H1 (cell line): ENCODE measurements around the gene NXPH1. TPM values are rescaled to one million over a fixed set of nuclear protein-coding genes. Genes with fewer than 3 reads are reported as not detected.

ENCODE experiments used
- CTCF ChIA-PET: fragments of 300-600 bp; sonication (Branson Sonifier 250); formaldehyde crosslinking; loops from one replicate; lab custom pipeline; 2021; ENCODE audit not compliant: partially characterized antibody; lab: Charles Lee
- POLR2A ChIA-PET: fragments of 300-600 bp; sonication (Branson Sonifier 250); formaldehyde crosslinking; loops from one replicate; lab custom pipeline; 2021; ENCODE audit warnings: inconsistent platforms; ENCODE audit not compliant: partially characterized antibody; lab: Charles Lee
- DNase-seq, 2 experiments: peaks; one replicate each; pipeline versions ENCODE4 v3.0.0 to v3.0.0-alpha.2; 2010 to 2022; ENCODE audit warnings: low spot score in 2 of 2, low read depth in 1 of 2, mixed read lengths in 1 of 2
- FAIRE-seq: peaks from 2 replicates; lab custom pipeline; 2011; peaks lifted over from hg19 to GRCh38; lab: Jason Lieb, UNC
- H2AFZ ChIP-seq: 2 replicates; pipeline ENCODE4 v1.8.1; 2012; ENCODE audit warnings: low read length, inconsistent platforms
- H2AK5ac ChIP-seq: 2 replicates; pipeline ENCODE4 v1.6.1; 2013; ENCODE audit warnings: low read depth, low read length
- H2BK120ac ChIP-seq: replicated peaks from 2 replicates; pipeline ENCODE3; 2013; ENCODE audit warnings: low read depth, low read length, inconsistent platforms
- H2BK12ac ChIP-seq: 2 replicates; pipeline ENCODE4 v1.6.1; 2013; ENCODE audit warnings: low read depth, low read length
- H2BK15ac ChIP-seq: 2 replicates; pipeline ENCODE4 v1.6.1; 2013; ENCODE audit warnings: low read length
- H2BK20ac ChIP-seq: 2 replicates; pipeline ENCODE4 v1.6.1; 2013; ENCODE audit warnings: low read length
- H2BK5ac ChIP-seq: 2 replicates; pipeline ENCODE4 v1.6.1; 2013; ENCODE audit warnings: low read depth, low read length
- H3K14ac ChIP-seq: 2 replicates; pipeline ENCODE4 v1.6.1; 2013; ENCODE audit warnings: inconsistent platforms; ENCODE audit not compliant: insufficient read length
- H3K18ac ChIP-seq: 2 replicates; pipeline ENCODE4 v1.6.1; 2013; ENCODE audit warnings: low read length; ENCODE audit errors: extremely low read depth
- H3K23ac ChIP-seq: 2 replicates; pipeline ENCODE4 v1.6.1; 2013; ENCODE audit warnings: inconsistent platforms; ENCODE audit not compliant: insufficient read length
- H3K23me2 ChIP-seq: 2 replicates; pipeline ENCODE4 v1.6.1; 2013; ENCODE audit warnings: low read depth, low read length
- H3K27ac ChIP-seq: 2 replicates; pipeline ENCODE4 v1.6.1; 2011; ENCODE audit warnings: low read depth, low read length, inconsistent platforms
- H3K27me3 ChIP-seq, 4 experiments: replicated peaks in 1 of 4; 1 replicate in 1 of 4; 2 replicates in 3 of 4; pipeline versions ENCODE4 v1.6.1 to v1.8.1; 2011 to 2013; ENCODE audit warnings: low read length in 3 of 4, mild to moderate bottlenecking in 3 of 4, inconsistent platforms in 2 of 4, mixed read lengths in 2 of 4, moderate library complexity in 1 of 4; ENCODE audit not compliant: control insufficient read depth in 3 of 4, insufficient read depth in 3 of 4; ENCODE audit errors: extremely low read depth in 1 of 4
- H3K36me3 ChIP-seq, 4 experiments: 2 replicates each; pipeline versions ENCODE4 v1.6.1 to v1.8.1; 2011 to 2013; ENCODE audit warnings: mild to moderate bottlenecking in 4 of 4, low read length in 3 of 4, moderate library complexity in 2 of 4, control low read depth in 1 of 4, inconsistent platforms in 1 of 4; ENCODE audit not compliant: insufficient read depth in 4 of 4, control insufficient read depth in 2 of 4
- H3K4ac ChIP-seq: replicated peaks from 2 replicates; pipeline ENCODE3; 2013; ENCODE audit warnings: low read length, low read depth, mixed read lengths, inconsistent platforms; ENCODE audit not compliant: insufficient read length
- H3K4me1 ChIP-seq, 4 experiments: replicated peaks in 1 of 4; 1 replicate in 1 of 4; 2 replicates in 3 of 4; pipeline versions ENCODE4 v1.6.1 to v1.8.1; 2011 to 2013; ENCODE audit warnings: low read length in 3 of 4, inconsistent platforms in 2 of 4, mixed read lengths in 1 of 4; ENCODE audit not compliant: insufficient read depth in 4 of 4, control insufficient read depth in 3 of 4
- H3K4me2 ChIP-seq, 2 experiments: 2 replicates each; pipeline versions ENCODE4 v1.6.1 to v1.8.1; 2011 to 2013; ENCODE audit warnings: low read depth in 2 of 2, low read length in 2 of 2, control low read depth in 1 of 2, inconsistent platforms in 1 of 2, mild to moderate bottlenecking in 1 of 2; ENCODE audit not compliant: insufficient read depth in 1 of 2
- H3K4me3 ChIP-seq, 4 experiments: fragments of 200-600, 300-600 bp in 1 of 4; sonication (generic), shearing (Covaris generic), sonication (Bioruptor Twin) in 1 of 4; 2 replicates each; pipeline versions ENCODE4 v1.5.1 to v1.8.1; 2011 to 2016; ENCODE audit warnings: low read length in 4 of 4, low read depth in 3 of 4, control low read depth in 2 of 4, inconsistent platforms in 2 of 4, mild to moderate bottlenecking in 2 of 4, mixed read lengths in 1 of 4, moderate library complexity in 1 of 4; ENCODE audit not compliant: insufficient read depth in 2 of 4; ENCODE audit errors: extremely low read depth in 1 of 4
- H3K56ac ChIP-seq: replicated peaks from 2 replicates; pipeline ENCODE3; 2013; ENCODE audit warnings: low read depth, mild to moderate bottlenecking, mixed read lengths, low read length, inconsistent platforms; ENCODE audit not compliant: insufficient read length
- H3K79me1 ChIP-seq: 2 replicates; pipeline ENCODE4 v1.6.1; 2013; ENCODE audit warnings: low read depth, low read length, control low read depth
- H3K79me2 ChIP-seq, 2 experiments: 2 replicates each; pipeline versions ENCODE4 v1.6.1 to v1.8.1; 2012 to 2013; ENCODE audit warnings: low read length in 2 of 2, mild to moderate bottlenecking in 2 of 2, inconsistent platforms in 1 of 2; ENCODE audit not compliant: insufficient read depth in 2 of 2, control insufficient read depth in 1 of 2
- H3K9ac ChIP-seq, 4 experiments: replicated peaks in 1 of 4; 1 replicate in 1 of 4; 2 replicates in 3 of 4; pipeline versions ENCODE4 v1.6.1 to v1.8.1; 2011 to 2013; ENCODE audit warnings: low read depth in 3 of 4, low read length in 3 of 4, control low read depth in 2 of 4, mild to moderate bottlenecking in 2 of 4, moderate library complexity in 2 of 4, inconsistent platforms in 1 of 4; ENCODE audit errors: extremely low read depth in 1 of 4
- H3K9me3 ChIP-seq, 2 experiments: 2 replicates each; pipeline versions ENCODE4 v1.6.1 to v1.8.1; 2012 to 2013; ENCODE audit warnings: mild to moderate bottlenecking in 2 of 2, moderate library complexity in 2 of 2, control low read depth in 1 of 2, inconsistent platforms in 1 of 2, low read depth in 1 of 2, low read length in 1 of 2, mixed read lengths in 1 of 2; ENCODE audit not compliant: insufficient read depth in 2 of 2
- H4K20me1 ChIP-seq, 2 experiments: replicated peaks in 1 of 2; 2 replicates each; pipeline versions ENCODE3 to v1.8.1; 2011 to 2013; ENCODE audit warnings: inconsistent platforms in 2 of 2, low read length in 2 of 2, mild to moderate bottlenecking in 1 of 2; ENCODE audit not compliant: insufficient read depth in 2 of 2, control insufficient read depth in 1 of 2
- H4K5ac ChIP-seq: 2 replicates; pipeline ENCODE4 v1.6.1; 2013; ENCODE audit warnings: low read length, low read depth, mixed read lengths, inconsistent platforms; ENCODE audit not compliant: insufficient read length
- H4K8ac ChIP-seq: 2 replicates; pipeline ENCODE4 v1.8.0; 2013; ENCODE audit warnings: mild to moderate bottlenecking, moderate library complexity, low read length, inconsistent platforms; ENCODE audit not compliant: insufficient read depth; ENCODE audit errors: extremely low read depth
- H4K91ac ChIP-seq: replicated peaks from 2 replicates; pipeline ENCODE3; 2013; ENCODE audit warnings: low read length, mixed read lengths, inconsistent platforms; ENCODE audit not compliant: insufficient read length
- BACH1 ChIP-seq: IDR thresholded peaks from 2 replicates; pipeline ENCODE4 v1.6.1; 2012; ENCODE audit warnings: low read length, improper control_type of control experiment
- CBX8 ChIP-seq: fragments of 300-800, 300-1000 bp; sonication (generic); IDR thresholded peaks from 2 replicates; pipeline ENCODE4 v1.7.1; 2016; ENCODE audit warnings: low read depth, low read length, borderline replicate concordance
- CTCF ChIP-seq, 3 experiments: IDR thresholded peaks; 1 replicate in 2 of 3; 2 replicates in 1 of 3; pipeline versions ENCODE4 v1.5.1 to v1.6.1; 2011; ENCODE audit warnings: low read length in 3 of 3, mild to moderate bottlenecking in 3 of 3, inconsistent platforms in 2 of 3, low read depth in 1 of 3, moderate library complexity in 1 of 3; ENCODE audit not compliant: insufficient read depth in 1 of 3; ENCODE audit errors: control extremely low read depth in 1 of 3
- EP300 ChIP-seq, 2 experiments: IDR thresholded peaks; 1 replicate in 1 of 2; 2 replicates in 1 of 2; pipeline ENCODE4 v1.6.1; 2011 to 2012; ENCODE audit warnings: low read depth in 2 of 2, low read length in 2 of 2, mild to moderate bottlenecking in 2 of 2, borderline replicate concordance in 1 of 2, inconsistent platforms in 1 of 2, moderate library complexity in 1 of 2
- KDM4A ChIP-seq: IDR thresholded peaks from one replicate; pipeline ENCODE4 v1.7.1; 2012; ENCODE audit warnings: low read depth, mild to moderate bottlenecking, moderate library complexity, low read length, inconsistent platforms; ENCODE audit not compliant: severe bottlenecking
- RBBP5 ChIP-seq: IDR thresholded peaks from 2 replicates; pipeline ENCODE4 v1.7.1; 2012; ENCODE audit warnings: low read depth, mild to moderate bottlenecking, inconsistent platforms, low read length, moderate library complexity, borderline replicate concordance
- RNF2 ChIP-seq: fragments of 200-900, 300-1000 bp; sonication (generic); IDR thresholded peaks from 2 replicates; pipeline ENCODE4 v1.7.1; 2016; ENCODE audit warnings: borderline replicate concordance, low read depth, mild to moderate bottlenecking, antibody characterized with exemption, low read length; ENCODE audit not compliant: poor library complexity, severe bottlenecking; ENCODE audit errors: missing control alignments
- SIRT6 ChIP-seq: IDR thresholded peaks from one replicate; pipeline ENCODE4 v1.7.1; 2012; ENCODE audit warnings: low read length, inconsistent platforms
- SRF ChIP-seq: IDR thresholded peaks from 2 replicates; pipeline ENCODE4 v1.6.1; 2011; ENCODE audit warnings: mild to moderate bottlenecking, low read depth, low read length, moderate library complexity
- TEAD4 ChIP-seq: IDR thresholded peaks from 2 replicates; pipeline ENCODE4 v1.6.1; 2012; ENCODE audit warnings: low read depth, low read length, inconsistent platforms, mixed read lengths
- WGBS, 2 experiments: shearing (Covaris generic) in 1 of 2; methylation state at CpG; one replicate each; pipeline versions ENCODE4 v1.1.6 to v1.1.7; 2013 to 2015; ENCODE audit warnings: low lambda C conversion rate in 2 of 2, mixed read lengths in 2 of 2, inconsistent platforms in 1 of 2, low coverage in 1 of 2, missing lambda C conversion rate in 1 of 2; ENCODE audit not compliant: insufficient replicate concordance in 2 of 2, insufficient coverage in 1 of 2, insufficient read length in 1 of 2; ENCODE audit errors: extremely low coverage in 1 of 2, missing lambda C conversion rate in 1 of 2; 5-methylcytosine and 5-hydroxymethylcytosine counted together
- polyA plus RNA-seq, 7 experiments: library from polyadenylated mRNA; depleted of rRNA in 3 of 7; stranded (reverse) in 5 of 7; unstranded in 2 of 7; fragments of >200 nt in 5 of 7; fragments of 200-250 nt in 2 of 7; gene quantifications; 1 replicate in 5 of 7; 2 replicates in 1 of 7; 4 replicates in 1 of 7; pipeline versions ENCODE4 v1.2.1 to v1.2.3, GENCODE V29; 2011 to 2013; ENCODE audit warnings: missing spikeins in 2 of 7, mixed read lengths in 2 of 7
- total RNA-seq: library from RNA; stranded (reverse); fragmentation: NEBNext Ultra II Directional; extraction: Animal tissue kit (Norgen Biotek cat#: 25700); gene quantifications from 2 replicates; pipeline ENCODE4 v1.2.1, GENCODE V29; 2021

NXPH1 gene
- total and polyA plus RNA-seq, 2 of the 8 experiments (the other 6 are each of a cell fraction or from before 2014, with no cell fraction given) = 0.14 to 1.0 TPM

GRCh38 chr7:8528311-8528710, 94.9 kb downstream of the NXPH1 start:
- no peaks in the 10 kb centered on the region for H4K20me1 ChIP-seq
- no peaks in the 10 kb centered on the region for H3K23me2 ChIP-seq
- H2BK120ac ChIP-seq = no peak overlapping the region
- no peak overlapping the region for H2AK5ac ChIP-seq
- H3K79me1 ChIP-seq = no peaks in the 10 kb centered on the region
- H3K4me1 ChIP-seq = no peaks in the 10 kb centered on the region
- no peaks in the 10 kb centered on the region for H3K79me2 ChIP-seq
- TF ChIP-seq SRF (no peak), BACH1 (no peak), EP300 (IDR thresholded peaks at IDR 0.05; ENCODE audit: borderline replicate concordance in 1 of 2, low read depth in 2 of 2, low read length in 2 of 2) (no peak), CTCF (IDR thresholded peaks at IDR 0.05; ENCODE audit: control extremely low read depth in 1 of 3, insufficient read depth in 1 of 3, low read depth in 1 of 3, low read length in 3 of 3) (no peak), CBX8 (no peak), TEAD4 (no peak), RNF2 (no peak), RBBP5 (no peak), KDM4A (no peak), SIRT6 (no peak)
- DNase-seq (no peak), FAIRE-seq (no peak)
- H3K36me3 ChIP-seq = no peaks in the 10 kb centered on the region
- H4K8ac ChIP-seq = no peak overlapping the region
- no peak overlapping the region for H3K18ac ChIP-seq
- ChIA-PET POLR2A (no interaction called here), CTCF (interaction anchor here (0.7 kb wide), 1 partner anchor 254 kb away, joined by 3 read pairs; no protein-coding TSS in a partner anchor)
- no peak overlapping the region for H3K4me2 ChIP-seq
- H3K23ac ChIP-seq = no peak overlapping the region
- H3K4me3 ChIP-seq = no peak overlapping the region
- H4K5ac ChIP-seq = no peak overlapping the region
- WGBS, 2 experiments = 84% methylated on average over 2 of the region's 2 CpGs; no CpG with 5 or more reads in 1 of the 2 experiments
- no peak overlapping the region for H3K27ac ChIP-seq
- H3K4ac ChIP-seq = no peak overlapping the region
- H4K91ac ChIP-seq = no peak overlapping the region
- H3K56ac ChIP-seq = no peak overlapping the region
- no peak overlapping the region for H2BK5ac ChIP-seq
- H3K9me3 ChIP-seq = peaks cover 10 to 11% of the 10 kb centered on the region in 2 experiments; a peak in 3 of 4 replicates
- H2BK20ac ChIP-seq = no peak overlapping the region
- no peak overlapping the region for H3K14ac ChIP-seq
- no peak overlapping the region for H2AFZ ChIP-seq
- H2BK15ac ChIP-seq = no peak overlapping the region
- H3K27me3 ChIP-seq = no peaks in the 10 kb centered on the region
- no peak overlapping the region for H3K9ac ChIP-seq
- H2BK12ac ChIP-seq = no peak overlapping the region
